HepG2 (cell line): ENCODE data around the gene NCS1. TPM values are rescaled to one million over a fixed set of nuclear protein-coding genes. Genes with fewer than 3 reads are reported as not detected.

Experiments
- ATRX ChIP-seq: sonication (generic); formaldehyde crosslinking; IDR thresholded peaks from 2 replicates; pipeline ENCODE4 v1.4.0; 2020; ENCODE audit warnings: missing genetic modification reagents, borderline replicate concordance
- GRHL1 ChIP-seq: sonication (generic); formaldehyde crosslinking; conservative IDR thresholded peaks from 2 replicates; pipeline ENCODE4 v1.8.0; 2022; ENCODE audit warnings: missing genetic modification reagents
- HNRNPL ChIP-seq: fragments of 200-400 bp; formaldehyde crosslinking; IDR thresholded peaks from 2 replicates; pipeline ENCODE4 v1.6.1; 2017; ENCODE audit warnings: mild to moderate bottlenecking, low read depth, low read length
- MATR3 ChIP-seq: sonication (generic); formaldehyde crosslinking; IDR thresholded peaks from 2 replicates; pipeline ENCODE4 v1.4.0; 2020; ENCODE audit warnings: missing genetic modification reagents
- ZBTB3 ChIP-seq: sonication (generic); formaldehyde crosslinking; IDR thresholded peaks from 2 replicates; pipeline ENCODE4 v1.4.0; 2020; ENCODE audit warnings: low read depth, mild to moderate bottlenecking, moderate library complexity, missing genetic modification reagents, borderline replicate concordance
- ZBTB42 ChIP-seq: sonication (generic); formaldehyde crosslinking; IDR thresholded peaks from 2 replicates; pipeline ENCODE4 v1.5.0; 2020; ENCODE audit warnings: mild to moderate bottlenecking, missing genetic modification reagents
- ZBTB7B ChIP-seq: sonication (generic); formaldehyde crosslinking; IDR thresholded peaks from 2 replicates; pipeline ENCODE4 v1.4.0; 2020; ENCODE audit warnings: missing genetic modification reagents
- ZNF609 ChIP-seq: sonication (generic); formaldehyde crosslinking; IDR thresholded peaks from 2 replicates; pipeline ENCODE4 v1.4.0; 2020; ENCODE audit warnings: mild to moderate bottlenecking, missing genetic modification reagents, borderline replicate concordance
- ZNF772 ChIP-seq: sonication (generic); formaldehyde crosslinking; IDR thresholded peaks from 2 replicates; pipeline ENCODE4 v1.5.0; 2020; ENCODE audit warnings: mild to moderate bottlenecking, missing genetic modification reagents
- ZNF790 ChIP-seq: sonication (generic); formaldehyde crosslinking; IDR thresholded peaks from 2 replicates; pipeline ENCODE4 v1.8.0; 2022; ENCODE audit warnings: missing genetic modification reagents, mild to moderate bottlenecking, borderline replicate concordance
- polyA plus RNA-seq, 8 experiments: library from polyadenylated mRNA; depleted of rRNA in 3 of 8; stranded (reverse) in 7 of 8; unstranded in 1 of 8; fragments of >200 nt; fragmentation: Illumina TruSeq in 4 of 8; extraction: Trizol in 4 of 8; gene quantifications; 2 replicates each; pipeline versions ENCODE4 v1.2.1 to v1.2.3, GENCODE V29; 2011 to 2016; ENCODE audit warnings: low read depth in 4 of 8, missing spikeins in 1 of 8, mixed read lengths in 1 of 8; ENCODE audit not compliant: insufficient read depth in 1 of 8
- total RNA-seq, 5 experiments: library from RNA; depleted of rRNA; stranded (reverse); fragments of >200 nt; fragmentation: Illumina TruSeq; extraction: Trizol; gene quantifications; 2 replicates each; pipeline ENCODE4 v1.2.3, GENCODE V29; 2016; ENCODE audit warnings: low read depth in 1 of 5
- TF ChIP-seq, protein P1 (sequence below): sonication (generic); formaldehyde crosslinking; conservative IDR thresholded peaks from 2 replicates; pipeline ENCODE4 v1.4.0; 2020; ENCODE audit warnings: missing genetic modification reagents
- TF ChIP-seq, protein P2 (sequence below), 2 experiments: fragments of 450-650 bp in 1 of 2; sonication (generic) in 1 of 2; formaldehyde crosslinking; IDR thresholded peaks; 2 replicates each; pipeline versions ENCODE4 v1.5.0 to v1.8.0; 2020 to 2022; ENCODE audit warnings: mild to moderate bottlenecking in 1 of 2, missing genetic modification reagents in 1 of 2
- TF ChIP-seq, protein P3 (sequence below): IDR thresholded peaks from 2 replicates; pipeline ENCODE4 v1.4.0; 2020; ENCODE audit warnings: mild to moderate bottlenecking, missing genetic modification reagents

The NCS1 gene
- total and polyA plus RNA-seq, 2 of the 13 experiments (the other 11 are each of a cell fraction or from before 2014, with no cell fraction given), result 4.7 to 6.1 TPM

DNA sequence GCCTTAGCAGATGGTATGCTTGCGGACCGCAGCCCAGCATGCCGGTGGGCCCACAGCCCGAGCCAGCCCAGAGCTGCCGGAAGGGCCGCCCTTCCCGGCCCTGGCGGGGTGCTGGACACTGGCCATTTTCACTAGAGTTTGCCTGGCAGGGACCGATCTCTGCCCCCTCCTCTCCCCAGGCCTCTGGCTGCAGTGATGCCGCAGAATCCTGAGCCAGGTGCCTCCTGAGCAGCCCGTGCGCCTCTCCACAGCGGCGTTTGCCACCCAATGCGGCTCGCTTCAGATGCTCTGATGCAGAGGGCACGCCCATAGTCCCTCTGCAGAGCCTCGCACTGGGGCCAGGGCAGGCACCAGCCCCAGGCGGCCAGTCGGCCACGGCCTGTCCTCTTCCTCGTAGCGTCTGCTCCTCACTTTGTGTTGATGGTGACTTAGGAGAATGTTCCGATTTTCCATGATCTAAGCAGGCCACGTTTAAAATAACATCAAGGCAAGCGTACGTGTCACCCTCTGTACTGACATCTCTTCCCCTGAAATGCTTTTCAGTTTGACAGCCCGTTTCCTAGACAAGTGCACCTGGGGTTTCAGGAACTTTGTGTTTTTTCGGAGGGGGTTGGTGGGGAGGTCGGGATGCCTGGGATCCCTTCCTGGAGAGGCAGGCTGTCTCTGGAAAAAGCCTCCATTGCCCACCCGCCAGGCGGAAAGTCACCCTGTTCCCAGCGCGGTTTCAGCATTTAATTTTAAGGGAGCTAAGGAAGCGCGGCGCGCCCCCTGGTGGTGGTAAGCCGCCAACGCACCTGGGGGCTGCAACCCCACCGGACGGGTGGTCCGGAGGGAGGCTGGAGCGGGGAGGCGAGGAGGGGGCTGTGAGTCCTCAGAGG, 63.6 kb downstream of the NCS1 start (continued):
- TF ChIP-seq MATR3 (CRISPR knock-in tag) (no peak), ZBTB7B (CRISPR knock-in tag) (peak; percentile 67; the same call in 1 of the 2 replicates), ZBTB42 (CRISPR knock-in tag) (no peak), HNRNPL (no peak), ZNF772 (CRISPR knock-in tag) (no peak), GRHL1 (CRISPR knock-in tag) (no peak), ZBTB3 (no peak), ZNF609 (CRISPR knock-in tag) (no peak), ZNF790 (no peak), ATRX (no peak)
- TF ChIP-seq, protein P1, sequence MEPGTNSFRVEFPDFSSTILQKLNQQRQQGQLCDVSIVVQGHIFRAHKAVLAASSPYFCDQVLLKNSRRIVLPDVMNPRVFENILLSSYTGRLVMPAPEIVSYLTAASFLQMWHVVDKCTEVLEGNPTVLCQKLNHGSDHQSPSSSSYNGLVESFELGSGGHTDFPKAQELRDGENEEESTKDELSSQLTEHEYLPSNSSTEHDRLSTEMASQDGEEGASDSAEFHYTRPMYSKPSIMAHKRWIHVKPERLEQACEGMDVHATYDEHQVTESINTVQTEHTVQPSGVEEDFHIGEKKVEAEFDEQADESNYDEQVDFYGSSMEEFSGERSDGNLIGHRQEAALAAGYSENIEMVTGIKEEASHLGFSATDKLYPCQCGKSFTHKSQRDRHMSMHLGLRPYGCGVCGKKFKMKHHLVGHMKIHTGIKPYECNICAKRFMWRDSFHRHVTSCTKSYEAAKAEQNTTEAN (CRISPR knock-in tag), result no peak
- TF ChIP-seq, protein P2, sequence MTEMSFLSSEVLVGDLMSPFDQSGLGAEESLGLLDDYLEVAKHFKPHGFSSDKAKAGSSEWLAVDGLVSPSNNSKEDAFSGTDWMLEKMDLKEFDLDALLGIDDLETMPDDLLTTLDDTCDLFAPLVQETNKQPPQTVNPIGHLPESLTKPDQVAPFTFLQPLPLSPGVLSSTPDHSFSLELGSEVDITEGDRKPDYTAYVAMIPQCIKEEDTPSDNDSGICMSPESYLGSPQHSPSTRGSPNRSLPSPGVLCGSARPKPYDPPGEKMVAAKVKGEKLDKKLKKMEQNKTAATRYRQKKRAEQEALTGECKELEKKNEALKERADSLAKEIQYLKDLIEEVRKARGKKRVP (CRISPR knock-in tag; IDR thresholded peaks at IDR 0.05), result no peak
- TF ChIP-seq, protein P3, sequence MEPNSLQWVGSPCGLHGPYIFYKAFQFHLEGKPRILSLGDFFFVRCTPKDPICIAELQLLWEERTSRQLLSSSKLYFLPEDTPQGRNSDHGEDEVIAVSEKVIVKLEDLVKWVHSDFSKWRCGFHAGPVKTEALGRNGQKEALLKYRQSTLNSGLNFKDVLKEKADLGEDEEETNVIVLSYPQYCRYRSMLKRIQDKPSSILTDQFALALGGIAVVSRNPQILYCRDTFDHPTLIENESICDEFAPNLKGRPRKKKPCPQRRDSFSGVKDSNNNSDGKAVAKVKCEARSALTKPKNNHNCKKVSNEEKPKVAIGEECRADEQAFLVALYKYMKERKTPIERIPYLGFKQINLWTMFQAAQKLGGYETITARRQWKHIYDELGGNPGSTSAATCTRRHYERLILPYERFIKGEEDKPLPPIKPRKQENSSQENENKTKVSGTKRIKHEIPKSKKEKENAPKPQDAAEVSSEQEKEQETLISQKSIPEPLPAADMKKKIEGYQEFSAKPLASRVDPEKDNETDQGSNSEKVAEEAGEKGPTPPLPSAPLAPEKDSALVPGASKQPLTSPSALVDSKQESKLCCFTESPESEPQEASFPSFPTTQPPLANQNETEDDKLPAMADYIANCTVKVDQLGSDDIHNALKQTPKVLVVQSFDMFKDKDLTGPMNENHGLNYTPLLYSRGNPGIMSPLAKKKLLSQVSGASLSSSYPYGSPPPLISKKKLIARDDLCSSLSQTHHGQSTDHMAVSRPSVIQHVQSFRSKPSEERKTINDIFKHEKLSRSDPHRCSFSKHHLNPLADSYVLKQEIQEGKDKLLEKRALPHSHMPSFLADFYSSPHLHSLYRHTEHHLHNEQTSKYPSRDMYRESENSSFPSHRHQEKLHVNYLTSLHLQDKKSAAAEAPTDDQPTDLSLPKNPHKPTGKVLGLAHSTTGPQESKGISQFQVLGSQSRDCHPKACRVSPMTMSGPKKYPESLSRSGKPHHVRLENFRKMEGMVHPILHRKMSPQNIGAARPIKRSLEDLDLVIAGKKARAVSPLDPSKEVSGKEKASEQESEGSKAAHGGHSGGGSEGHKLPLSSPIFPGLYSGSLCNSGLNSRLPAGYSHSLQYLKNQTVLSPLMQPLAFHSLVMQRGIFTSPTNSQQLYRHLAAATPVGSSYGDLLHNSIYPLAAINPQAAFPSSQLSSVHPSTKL (CRISPR knock-in tag), result no peak
